IPS DF 4.7 (cell line): Measurements from ENCODE around the gene ADGRG3.

Experiments
- DNase-seq: peaks from one replicate; pipeline ENCODE4 v3.0.0-alpha.2; 2013; ENCODE audit warnings: low spot score; ENCODE audit errors: extremely low read depth

Gene ADGRG3

DNA sequence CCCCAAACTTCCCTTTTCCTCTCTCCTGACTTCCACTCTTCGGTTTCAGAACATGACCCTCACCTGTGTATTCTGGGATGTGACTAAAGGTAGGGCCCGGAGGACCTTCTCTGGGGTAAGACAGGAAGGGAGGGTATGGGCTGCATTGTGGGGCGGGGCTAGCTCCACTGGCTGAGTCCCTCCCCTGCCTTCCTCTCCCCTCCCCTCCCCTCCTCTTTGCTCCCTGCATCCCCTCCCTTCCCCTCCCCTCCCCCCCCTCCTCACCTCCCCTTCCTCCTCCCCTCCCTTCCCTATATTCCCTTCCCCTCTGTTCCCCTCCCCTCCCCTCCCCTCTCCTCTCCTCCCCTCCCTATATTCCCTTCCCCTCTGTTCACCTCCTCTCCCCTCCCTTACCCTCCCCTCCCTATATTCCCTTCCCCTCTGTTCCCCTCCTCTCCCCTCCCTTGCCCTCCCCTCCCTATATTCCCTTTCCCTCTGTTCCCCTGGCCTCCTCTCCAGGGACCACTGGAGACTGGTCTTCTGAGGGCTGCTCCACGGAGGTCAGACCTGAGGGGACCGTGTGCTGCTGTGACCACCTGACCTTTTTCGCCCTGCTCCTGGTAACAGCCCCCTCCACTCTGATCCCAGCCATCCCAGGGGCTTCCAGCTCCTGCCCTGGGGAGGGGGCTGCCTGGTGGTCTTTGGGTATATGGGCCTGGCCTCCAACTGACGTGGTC is 11.8 kb downstream of the ADGRG3 start:
- DNase-seq = no peak

DNA sequence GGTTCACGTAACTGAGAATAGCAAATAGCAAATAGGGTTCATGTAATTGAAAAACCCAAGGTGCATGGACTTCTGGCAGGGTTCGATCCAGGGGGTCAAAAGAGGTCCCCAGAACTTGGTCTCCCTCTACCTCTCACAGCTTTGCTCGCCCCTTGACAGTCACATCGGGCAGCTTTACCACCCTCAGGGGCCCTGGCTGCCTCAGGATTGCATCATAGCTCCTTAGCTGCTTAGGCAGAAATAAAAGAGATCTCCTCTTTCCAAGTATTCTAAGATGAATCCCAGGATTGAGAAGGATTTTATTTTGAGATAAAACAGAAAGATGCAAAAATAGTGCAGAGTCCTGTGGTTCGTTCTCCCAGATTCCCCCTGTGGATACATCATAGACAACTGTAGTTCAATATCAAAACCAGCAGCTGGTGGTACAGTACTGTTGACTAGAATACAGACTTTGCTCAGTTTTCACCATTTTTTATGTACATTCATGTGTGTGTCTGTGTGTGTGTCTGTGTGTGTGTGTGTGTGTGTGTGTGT is 12.8 kb downstream of the ADGRG3 start:
- no peak for DNase-seq

DNA sequence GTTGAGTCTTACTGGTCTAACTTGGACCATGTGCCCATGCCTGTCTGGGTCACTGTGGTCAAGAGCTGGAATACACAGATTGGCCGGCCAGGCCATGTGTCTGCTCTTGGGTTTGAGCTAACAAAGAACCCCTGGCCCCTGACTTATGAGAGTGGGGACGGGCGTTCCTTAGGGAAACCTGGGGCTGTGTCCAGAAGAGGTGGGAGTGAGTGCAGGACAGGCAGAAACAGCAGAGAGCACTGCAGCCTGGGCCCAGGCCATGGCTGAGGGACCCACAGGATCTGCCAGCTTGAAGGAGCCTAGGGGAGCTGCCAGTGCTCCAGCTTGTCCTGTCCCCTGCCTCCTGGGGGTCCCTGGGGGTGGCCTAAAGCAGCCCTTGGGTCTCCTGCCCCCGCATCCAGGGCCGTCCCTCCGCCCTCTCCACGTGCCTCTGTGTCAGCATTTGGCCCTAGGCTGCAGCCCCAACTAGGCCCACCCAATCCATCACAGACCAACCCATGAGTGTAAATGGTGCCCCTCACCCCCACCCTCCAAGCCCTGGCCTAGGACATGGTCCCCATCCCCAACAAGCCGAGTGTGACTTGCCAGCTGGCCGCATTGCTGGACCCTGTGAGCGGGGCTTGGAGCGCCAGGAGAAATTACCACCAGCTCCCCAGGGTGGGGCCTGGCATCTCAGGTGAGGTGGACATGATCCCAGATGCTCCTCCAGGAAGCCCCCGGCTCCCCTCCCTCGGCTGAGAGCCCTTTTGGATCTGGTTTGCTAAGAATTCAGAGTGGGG is 14.0 kb downstream of the ADGRG3 start:
- DNase-seq = no peak

DNA sequence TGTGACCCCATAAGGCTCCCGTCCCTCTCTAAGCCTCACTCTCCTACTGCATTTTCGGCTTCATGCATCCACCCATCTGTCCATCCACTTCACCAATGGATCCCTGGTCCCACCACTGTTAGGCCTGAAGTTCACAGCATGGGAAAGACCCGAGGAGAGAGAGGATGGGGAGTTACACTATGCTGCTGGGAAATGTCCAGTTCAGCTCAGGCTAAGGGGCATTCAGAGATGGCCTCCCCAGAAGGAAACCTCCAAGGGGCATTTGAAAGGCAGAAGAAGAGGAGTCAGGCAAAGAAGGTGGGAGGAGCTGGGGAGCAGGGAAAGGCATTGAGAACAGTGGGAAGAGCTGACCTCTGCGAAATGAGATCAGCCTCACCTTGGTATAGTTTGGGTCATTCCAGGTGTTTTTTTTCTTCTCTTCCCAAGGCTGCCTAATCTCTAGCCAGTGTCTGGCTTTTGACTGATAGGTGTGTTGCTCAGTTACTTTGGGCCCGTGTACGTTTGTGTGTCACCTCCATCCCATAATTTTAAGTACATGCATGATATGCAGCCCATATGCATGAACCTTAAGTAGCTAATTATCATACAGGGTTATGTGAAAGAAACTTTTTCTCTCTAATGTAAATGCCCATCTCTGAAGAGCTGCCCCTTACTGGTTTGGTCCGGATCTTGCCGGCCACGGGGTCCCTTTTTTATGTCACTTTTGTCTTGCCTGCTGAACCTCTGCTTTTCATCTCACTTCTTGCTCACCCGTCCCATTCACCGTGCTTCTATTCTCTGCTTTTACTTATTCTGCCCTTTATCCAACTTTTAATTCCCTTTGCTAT is 14.9 kb downstream of the ADGRG3 start:
- DNase-seq = no peak

DNA sequence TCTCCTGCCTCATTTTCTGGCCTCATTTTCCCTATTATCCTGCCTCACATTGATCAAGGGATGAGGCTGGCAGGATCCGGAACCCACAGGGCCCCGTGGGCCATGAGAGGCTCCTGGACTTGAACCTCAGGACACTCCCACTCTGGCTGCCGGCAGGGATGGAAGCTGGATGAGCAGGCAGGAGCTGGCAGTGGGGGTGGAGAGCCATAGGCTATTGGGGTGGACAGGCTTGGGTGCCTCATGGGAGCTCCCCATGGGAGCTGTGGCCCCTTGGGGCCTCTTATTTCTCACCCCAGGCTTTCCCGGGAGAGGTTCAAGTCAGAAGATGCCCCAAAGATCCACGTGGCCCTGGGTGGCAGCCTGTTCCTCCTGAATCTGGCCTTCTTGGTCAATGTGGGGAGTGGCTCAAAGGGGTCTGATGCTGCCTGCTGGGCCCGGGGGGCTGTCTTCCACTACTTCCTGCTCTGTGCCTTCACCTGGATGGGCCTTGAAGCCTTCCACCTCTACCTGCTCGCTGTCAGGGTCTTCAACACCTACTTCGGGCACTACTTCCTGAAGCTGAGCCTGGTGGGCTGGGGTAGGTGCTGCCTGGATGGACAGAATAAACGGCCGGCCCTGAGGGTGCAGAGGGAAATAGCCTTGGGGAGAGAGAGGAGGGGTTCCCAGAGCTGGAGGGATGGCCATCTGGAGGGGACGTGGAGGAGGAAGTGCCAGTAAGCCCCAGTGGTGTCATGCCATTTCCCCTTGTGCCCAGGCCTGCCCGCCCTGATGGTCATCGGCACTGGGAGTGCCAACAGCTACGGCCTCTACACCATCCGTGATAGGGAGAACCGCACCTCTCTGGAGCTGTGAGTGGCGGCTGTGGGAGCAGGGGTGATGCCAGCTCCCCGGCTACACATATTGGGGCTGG is 15.8 kb downstream of the ADGRG3 start:
- no peak for DNase-seq

DNA sequence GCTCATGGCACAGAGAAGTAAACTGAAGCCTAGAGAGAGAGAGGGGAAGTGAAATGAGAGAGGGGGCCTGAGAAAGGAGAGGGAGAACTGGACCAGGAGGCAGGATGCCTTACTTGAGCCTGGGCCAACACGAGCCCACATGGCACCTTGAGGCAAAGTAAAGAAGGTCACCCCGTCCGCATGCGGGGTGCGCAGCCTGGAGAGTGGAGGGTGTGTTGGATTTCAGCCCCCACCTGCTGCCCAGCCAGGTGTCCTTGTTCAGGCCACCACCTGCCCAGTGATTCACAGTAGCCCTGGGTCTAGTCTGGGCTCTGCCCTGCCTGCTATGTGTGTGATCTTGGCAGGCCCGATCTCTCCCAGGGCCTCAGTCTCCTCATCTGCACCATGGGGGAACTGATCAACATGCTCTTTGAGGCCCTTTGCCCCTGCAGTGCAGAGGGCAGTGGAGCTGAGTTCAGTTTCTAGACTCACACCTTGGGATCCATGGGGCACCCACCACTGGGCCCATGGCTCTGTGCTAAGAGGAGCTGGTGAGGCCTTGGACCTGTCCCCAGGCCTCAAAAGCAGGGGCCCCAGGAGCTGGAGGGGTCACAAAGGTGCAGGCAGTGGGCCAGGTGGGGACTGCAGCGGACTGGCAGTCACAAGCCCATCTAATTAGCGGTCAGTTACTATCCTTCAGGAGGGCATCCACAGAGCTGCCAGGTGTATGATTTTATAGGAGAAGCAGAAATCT is 16.7 kb downstream of the ADGRG3 start:
- no peak for DNase-seq

DNA sequence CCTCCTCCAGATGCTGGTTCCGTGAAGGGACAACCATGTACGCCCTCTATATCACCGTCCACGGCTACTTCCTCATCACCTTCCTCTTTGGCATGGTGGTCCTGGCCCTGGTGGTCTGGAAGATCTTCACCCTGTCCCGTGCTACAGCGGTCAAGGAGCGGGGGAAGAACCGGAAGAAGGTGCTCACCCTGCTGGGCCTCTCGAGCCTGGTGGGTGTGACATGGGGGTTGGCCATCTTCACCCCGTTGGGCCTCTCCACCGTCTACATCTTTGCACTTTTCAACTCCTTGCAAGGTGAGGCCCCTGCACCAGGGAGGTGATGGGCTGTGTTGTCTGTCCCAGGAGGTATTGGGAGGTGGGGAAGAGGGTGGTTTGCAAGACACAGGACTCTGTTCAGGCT is 17.5 kb downstream of the ADGRG3 start:
- DNase-seq = no peak

DNA sequence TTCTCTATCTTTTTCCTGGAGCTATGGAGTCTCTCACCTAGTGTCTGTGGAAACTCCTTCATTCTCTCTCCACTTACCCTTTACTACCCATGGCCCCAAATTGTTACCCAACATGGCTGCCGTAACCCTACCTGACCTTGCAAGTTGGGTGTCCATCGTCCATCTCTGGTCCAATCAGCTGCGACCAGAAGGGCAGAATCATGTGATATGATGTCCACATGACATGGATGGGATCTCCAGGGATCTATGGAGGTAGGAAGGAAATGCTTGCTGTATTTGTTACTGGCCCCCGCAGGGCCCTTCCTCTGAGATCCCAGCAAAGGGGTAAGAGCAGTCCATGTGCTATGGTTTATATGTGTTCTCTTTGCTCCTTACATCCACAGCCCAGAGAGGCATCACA is 18.5 kb downstream of the ADGRG3 start:
- DNase-seq = no peak

DNA sequence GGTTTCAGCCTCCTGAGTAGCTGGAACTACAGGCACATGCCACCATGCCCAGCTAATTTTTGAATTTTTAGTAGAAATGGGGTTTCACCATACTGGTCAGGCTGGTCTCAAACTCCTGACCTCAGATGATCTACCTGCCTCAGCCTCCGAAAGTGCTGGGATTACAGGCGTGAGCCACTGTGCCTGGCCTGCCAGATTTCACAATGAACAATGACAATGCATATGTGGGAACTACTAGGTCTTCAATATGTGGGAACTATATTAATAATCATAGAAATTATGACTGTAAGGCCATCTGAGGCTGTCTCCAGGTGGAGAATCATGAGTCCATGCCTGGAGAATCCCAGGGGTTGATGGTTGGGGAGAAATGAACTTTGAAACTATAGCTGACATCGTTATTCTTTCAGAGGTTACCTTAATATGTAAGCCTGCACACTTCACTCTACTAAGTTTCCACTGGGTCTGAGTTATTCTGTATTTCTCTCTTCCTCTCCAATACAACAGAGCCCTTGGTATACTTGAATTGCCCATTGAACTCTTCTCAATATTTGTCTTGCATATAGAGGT is 19.3 kb downstream of the ADGRG3 start:
- DNase-seq = no peak

DNA sequence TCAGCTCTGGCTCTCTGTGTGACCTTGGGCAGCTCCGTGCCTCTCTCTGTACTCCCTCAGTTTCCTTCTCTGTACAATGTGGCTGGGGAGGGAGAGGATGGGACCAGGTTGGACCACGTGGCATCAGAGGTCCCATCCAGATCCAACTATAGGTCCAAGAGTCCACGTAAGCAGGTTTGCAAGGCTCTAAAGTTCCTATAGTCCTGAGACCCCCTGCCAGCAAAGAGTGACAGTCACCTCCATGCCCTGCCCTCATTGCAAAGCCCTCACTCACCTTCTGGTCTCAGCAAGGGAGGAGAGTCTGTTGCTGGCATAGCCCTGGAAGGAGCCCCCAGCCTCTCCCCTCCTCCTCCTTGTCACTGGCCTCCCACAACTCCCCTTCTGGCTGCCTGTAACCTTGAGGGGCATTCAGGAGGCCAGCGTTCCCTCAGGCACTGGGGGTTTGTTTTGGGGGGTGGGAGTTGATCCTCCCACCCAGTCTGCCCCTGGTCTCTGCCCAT is 20.4 kb downstream of the ADGRG3 start:
- DNase-seq = no peak

DNA sequence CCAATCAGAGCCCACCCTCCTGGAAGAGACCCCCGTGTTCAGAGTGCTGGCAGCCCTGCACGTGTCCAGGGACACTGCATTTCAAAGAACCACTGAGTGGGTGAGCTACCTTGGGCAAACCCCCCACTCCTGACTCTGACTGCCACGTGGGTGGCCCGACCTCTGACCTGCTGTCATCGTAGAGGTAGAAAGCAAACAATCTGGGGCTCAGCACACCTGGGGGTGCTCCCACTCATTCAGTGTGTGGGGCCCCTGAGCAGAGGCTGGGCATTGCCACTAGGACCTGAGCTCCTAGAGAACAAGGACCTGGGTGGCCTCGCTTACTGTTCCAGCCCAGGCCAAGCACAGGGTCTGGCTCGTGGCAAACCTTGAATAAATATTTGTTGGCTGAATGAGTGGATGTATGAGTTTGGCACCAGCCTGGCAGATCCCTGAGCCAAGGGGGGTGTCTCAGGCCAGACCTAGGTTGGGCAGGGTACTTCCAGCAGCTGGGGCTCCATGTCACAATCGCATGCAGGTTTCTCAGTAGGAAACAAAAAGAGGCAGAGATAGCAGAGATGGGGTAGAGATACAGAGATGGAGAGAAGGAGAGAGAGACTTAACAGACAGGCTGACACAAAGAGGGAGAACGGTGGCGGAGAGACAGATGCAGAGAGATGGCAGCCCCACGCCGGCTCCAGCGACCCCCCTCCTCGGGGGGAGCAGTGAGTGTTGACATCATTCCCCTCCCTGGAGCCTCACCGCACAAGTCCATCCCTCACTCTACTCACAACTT is 21.1 kb downstream of the ADGRG3 start:
- DNase-seq = no peak

DNA sequence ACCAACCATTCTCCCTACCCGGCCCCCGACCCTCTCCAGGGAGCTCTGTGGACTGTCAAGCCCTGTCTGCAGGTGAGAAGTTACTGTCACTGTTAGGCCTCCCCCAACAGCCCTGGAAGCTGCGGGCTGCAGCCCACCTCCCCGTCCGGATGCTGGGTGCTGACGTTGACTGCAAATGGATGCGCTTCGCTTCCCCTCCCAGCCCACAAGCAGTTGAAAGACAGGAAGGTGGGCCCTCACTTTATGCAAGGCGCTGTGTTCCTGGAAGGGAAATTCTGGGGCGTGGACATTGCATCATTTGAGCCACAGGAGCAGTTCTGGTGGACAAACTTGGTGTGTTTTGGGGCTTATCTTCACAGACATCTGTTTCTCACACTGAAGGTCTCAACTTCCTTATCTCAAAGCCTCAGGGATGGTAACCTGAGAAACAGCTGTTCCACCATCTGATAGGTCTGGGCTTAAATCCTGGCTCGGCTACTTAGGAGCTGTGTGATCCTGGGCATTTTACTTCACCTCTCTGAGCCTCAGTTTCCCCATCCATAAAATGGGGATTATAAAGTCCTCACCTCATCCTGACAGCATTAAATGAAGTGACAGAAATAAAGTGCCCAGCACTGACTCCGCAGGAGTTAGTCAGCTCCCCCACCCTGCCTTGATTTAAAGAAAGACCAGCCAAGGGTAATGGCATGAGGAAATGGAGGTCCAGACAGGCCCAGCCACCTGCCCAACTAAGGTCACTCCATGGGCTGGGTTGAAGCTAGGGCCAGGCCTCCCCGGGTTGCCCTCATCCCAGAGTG is 21.9 kb downstream of the ADGRG3 start:
- no peak for DNase-seq

DNA sequence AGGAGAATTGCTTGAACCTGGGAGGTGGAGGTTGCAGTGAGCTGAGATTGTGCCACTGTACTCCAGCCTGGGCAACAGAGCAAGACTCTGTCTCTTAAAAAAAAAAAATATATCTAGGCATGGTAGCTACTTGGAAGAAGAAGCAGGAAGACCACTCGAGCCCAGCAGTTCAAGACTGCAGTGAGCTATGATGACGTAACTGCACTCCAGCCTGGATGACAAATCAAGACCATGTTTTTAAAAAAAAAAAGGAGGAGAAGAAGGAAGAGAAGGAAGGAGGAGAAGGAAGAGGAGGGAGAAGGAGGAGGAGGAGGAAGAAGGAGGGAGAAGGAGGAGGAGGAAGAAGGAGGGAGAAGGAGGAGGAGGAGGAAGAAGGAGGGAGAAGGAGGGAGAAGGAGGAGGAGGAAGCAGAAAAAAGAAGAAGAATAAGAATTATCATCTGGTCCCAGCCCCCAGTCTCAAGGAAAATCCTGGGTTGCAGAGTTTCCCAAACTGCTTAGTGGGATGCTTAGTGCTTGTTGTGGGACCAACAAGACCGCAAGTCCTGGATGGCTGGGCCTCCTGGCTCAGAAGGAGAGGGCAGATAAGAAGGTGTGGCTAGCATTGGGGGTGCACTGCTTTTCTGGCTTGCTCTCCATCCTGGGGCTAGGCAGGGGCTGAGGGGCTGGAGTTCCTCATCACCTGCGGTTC is 22.8 kb downstream of the ADGRG3 start:
- no peak for DNase-seq

DNA sequence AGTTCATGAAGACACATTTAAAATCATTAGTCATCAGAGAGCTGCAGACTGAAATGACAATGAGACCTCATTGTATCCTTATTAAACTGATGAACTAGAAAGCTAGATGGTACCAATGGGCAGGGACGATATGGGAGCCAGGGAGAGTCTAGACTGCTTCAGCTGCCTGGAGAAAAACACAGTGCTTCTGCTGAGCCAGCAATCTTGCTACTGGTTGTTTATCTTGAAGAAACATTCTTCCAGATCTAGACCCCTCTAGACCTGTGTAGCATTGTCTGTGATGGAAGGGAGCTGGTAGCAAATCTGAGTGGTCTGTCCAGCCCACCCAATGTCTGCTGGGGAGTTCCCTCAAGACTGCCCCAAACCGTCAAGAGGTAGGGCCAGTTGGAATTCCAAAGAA is 24.5 kb downstream of the ADGRG3 start:
- DNase-seq = no peak

DNA sequence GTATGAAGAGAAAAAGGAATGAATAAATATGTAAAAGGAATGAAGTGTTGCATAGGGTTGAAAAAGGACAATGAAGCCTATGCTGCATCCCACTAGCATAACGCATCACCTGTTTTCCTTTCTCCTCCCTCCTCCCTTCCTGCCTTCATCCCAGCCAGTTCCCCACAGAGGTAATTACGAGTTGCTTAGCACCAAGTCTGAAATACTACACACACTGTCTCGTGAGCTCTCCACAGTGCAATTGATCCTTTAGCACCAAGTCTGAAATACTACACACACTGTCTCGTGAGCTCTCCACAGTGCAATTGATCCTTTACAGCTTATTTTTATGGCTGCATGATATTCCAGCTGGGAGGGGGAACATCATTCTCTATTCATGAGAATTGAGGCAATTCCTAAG is 25.4 kb downstream of the ADGRG3 start:
- DNase-seq = no peak

DNA sequence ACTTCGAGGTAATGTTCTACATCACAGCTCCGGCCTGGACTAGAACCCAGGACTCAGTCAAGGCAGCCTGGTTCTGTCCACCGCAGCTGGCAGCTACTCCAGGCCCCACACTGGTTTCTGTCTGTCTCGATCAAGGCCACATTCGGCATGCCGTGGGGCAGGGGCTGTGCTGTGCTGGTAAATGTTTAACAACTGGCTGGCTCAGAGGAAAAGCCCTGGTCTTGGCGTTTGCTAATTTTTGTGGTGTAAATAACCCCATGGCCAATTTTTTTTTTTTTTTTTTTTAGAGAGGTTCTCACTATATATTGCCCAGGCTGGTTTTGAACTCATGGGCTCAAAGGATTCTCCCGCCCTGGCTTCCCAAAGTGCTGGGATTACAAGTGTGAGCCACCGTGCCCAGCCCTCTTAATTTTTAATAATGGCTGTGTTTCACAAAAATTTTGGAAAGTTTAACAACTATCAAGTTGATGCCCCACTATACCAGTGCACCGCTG is 26.2 kb downstream of the ADGRG3 start:
- no peak for DNase-seq
